Activated gamma-delta T cell treated with Interleukin-2 at 50 U/mL for 16 hours (primary cell): ENCODE results near the gene TCP10L.
"Not testable (repeated sequence)": the region's sequence is repeated elsewhere in the genome, so short reads cannot be mapped to it uniquely, and the experiment has no call there.

Experiments
- DNase-seq: peaks from one replicate; pipeline ENCODE4 v3.0.0-alpha.2; 2020

Gene TCP10L

GRCh38 chr21:32585042-32585710, at the start of gene TCP10L:
Gene TCP10L (minus strand): TSS chr21:32585523. CDS start chr21:32584304, 1,219 bp downstream.
- DNase-seq: no peak

GRCh38 chr21:32626621-32627196, 41.4 kb upstream of the TCP10L start:
- DNase-seq: no peak

- not testable (repeated sequence) for DNase-seq
Observed at GRCh38 chr21:32618218-32618617, 32.9 kb upstream of the TCP10L start.

DNA sequence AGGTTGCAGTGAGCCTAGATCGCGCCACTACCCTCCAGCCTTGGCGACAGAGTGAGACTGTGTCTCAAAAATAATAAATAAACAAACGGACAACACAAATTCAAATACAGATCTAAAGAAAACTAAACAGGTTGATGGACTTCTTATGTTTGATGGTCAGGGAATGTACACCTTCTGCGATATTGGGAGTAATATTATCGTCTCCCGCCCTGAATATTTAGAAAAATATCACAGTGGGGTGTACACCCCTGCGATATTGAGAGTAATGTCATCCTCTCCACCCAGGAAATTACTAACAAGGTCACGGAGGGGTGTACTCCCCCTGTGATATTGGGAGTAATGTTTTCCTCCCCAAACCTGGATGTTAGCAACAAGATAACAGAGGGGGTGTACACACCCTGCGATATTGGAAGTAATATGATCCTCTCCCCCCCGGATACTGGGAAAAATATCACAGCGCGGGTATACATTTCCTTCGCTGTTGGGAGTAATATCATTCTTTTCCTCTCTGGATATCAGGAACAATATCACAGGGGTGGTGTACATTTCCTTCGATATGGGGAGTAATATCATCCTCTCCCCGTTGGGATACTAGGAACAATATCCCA, 28.2 kb upstream of the TCP10L start:
- DNase-seq: no peak

DNA sequence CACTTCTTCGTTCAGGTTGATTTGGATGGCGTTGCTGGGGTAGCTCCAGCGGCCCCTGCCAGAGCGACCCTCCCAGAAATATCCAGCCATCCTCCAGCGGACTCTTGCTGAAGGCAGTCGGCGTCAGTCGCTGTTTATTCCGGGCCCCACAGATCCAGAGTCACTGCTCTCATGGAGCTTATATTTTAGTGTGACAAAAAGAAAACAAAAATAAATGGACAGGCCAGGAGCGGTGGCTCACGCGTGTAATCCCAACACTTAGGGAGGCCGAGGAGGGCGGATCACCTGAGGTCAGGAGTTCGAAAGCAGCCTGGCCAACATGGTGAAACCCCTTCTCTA, 27.6 kb upstream of the TCP10L start:
- DNase-seq: no peak

DNA sequence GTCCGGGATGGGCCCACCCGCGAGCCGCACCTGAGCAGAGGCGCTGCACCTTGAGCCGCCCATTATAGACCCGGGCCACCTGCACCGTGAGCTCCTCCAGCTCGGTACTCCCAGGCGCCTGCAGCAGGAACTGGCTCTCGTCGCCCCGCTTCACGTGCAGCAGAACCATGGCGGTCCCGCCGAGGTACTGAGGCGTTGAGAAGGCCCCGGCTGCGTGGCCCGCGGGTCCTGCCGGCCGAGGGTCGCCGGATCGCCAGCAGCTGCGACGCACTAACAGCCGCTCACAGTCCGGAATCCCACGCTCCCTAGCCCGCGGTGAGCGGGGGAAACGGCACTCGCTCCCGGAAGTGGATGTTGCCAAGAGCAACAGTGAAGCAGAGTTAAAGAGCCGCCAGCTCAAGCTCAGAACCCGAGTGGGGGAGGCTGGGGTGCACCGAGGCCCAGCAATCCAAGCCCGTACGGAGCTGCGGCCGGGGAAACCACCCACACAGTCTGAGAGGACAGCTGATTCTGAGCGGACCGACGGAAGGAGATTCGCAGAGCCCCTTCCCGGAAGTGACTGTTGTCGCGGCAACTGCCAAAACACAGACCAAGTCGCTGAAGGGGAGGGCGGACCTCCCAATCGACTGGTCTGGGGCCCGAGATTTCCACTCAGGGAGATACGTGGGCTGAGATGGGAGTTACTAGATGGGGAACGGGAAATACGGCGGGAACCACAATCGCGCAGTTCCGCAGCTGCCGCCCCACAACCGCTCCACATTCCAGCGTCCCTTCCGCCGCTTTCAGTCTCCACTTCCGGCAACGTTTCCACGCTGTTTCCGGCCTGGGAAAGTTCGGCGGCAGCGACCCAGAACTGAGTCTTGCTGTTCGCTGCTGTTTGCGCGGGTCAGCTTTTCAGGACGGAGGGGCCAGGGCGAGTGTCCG, 27.0 kb upstream of the TCP10L start, which contains the start of gene CFAP298:
Gene CFAP298 (minus strand): TSS at position 303 of the 924 bp plus-strand sequence. CDS start 134 bp downstream, at position 169.
- peak; percentile 84 for DNase-seq

DNA sequence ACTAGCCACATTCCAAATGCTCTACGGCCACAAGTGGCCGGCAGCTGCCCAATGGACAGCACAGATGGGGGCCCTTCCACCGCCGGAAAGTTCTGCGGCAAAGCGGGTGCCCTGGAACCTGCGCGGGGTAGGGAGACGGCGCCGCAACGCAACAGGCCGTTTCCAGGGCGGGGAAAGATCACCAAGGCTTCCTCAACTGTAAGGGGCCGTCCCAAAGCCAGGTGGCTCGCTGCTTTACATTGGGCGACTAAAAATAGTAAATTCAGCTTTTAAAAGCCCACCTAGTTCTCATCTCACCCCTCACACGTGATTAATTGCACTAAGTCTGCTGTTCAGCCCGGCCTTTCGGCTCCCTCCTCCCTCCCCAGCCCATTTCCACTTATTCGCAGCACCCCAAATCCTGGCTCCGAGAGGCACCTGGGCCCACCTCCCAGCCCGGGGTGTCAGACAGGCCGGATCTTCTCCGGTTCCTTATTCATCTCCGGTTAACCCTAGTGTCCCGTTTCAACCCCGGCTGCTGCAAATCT, 26.2 kb upstream of the TCP10L start:
- DNase-seq: peak; percentile 19

GRCh38 chr21:32610940-32611339, 25.6 kb upstream of the TCP10L start:
- not testable (repeated sequence) for DNase-seq

- no peak for DNase-seq
Observed at GRCh38 chr21:32608851-32609250, 23.5 kb upstream of the TCP10L start.

GRCh38 chr21:32605469-32605868, 20.1 kb upstream of the TCP10L start:
- no peak for DNase-seq

DNA sequence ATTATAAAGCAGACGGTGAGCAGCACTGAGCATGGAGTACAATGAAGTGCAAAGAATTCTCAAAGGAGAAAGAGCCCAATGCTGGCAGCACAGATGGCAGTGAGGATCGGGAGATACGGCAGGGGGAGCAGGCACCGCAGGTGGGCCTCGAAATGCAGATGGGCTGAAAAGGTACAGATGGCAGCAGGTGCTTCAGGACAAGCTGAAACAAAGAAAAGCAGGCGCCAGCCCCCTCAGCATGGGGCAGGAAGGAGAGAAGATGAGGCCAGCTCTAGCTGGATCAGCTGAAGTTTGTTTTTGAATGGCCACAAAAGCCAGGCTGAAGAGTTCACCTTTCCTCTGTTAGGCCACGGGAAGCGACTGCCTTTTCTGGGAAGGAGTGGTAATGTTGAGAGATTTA, 19.1 kb upstream of the TCP10L start:
- DNase-seq: no peak

DNA sequence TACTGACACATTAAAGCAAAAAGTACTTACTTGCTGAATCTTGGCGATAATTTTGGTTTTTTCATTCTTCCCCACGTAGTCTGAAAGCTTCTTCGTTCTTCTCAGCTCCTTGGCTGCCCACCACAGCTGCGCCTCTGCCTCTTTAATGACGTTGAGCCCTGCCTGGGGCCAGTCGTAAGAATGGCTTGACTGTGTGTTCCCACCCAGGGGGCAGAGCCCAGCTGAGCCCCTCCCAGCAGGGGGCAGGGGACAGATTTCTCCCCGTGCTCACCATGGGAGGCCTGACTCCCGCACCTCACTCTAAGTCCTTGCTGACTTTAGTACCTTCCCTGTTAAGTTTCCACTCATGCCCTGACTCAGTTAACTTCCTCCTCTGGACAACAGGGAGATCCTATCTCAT, 17.8 kb upstream of the TCP10L start:
- no peak for DNase-seq

- no peak for DNase-seq
Observed at GRCh38 chr21:32602099-32602498, 16.8 kb upstream of the TCP10L start.

DNA sequence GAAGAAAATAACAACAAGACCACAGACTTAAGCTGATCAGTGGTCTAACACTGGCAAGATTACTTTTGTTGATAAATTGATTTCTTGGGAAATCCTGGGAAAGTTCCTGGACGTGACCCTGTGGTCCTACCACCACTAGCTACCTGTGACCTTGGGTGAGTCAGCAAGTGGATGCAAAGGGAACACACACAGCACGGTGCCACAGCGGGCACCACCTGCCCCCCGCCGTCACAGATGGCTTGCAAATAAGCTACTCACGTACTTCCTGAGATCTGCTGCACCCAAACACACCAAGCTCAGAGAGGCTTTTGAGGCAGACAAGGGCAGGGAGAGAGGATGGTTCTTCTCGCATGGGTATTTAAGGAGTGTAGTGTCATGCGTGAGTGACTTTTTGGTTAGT, 14.2 kb upstream of the TCP10L start:
- no peak for DNase-seq

GRCh38 chr21:32599091-32599490, 13.8 kb upstream of the TCP10L start:
- no peak for DNase-seq

GRCh38 chr21:32597205-32597604, 11.9 kb upstream of the TCP10L start:
- no peak for DNase-seq

GRCh38 chr21:32595431-32595830, 10.1 kb upstream of the TCP10L start:
- no peak for DNase-seq

DNA sequence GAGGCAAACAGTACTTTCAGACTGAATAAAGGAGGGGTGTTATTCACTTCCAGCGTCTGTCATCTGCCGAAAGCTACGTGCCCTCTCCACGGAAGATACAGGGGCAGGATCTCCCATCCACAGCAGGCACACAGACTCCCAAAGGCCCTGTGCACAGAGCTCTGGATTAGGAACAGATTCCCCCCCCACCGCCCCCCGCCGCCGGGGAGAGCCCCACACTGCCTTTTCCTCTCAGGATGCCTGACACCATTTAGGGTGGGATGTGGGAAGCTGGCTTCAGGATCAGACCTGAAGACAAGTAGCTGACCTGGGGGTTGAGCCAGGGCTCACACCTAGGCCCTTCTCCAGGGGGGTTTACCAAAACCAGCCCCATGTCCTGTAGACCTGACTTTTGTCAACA, 8.4 kb upstream of the TCP10L start:
- no peak for DNase-seq

- no peak for DNase-seq
Observed at GRCh38 chr21:32592929-32593502, 7.7 kb upstream of the TCP10L start.

GRCh38 chr21:32590130-32590529, 4.8 kb upstream of the TCP10L start:
- DNase-seq: no peak

DNA sequence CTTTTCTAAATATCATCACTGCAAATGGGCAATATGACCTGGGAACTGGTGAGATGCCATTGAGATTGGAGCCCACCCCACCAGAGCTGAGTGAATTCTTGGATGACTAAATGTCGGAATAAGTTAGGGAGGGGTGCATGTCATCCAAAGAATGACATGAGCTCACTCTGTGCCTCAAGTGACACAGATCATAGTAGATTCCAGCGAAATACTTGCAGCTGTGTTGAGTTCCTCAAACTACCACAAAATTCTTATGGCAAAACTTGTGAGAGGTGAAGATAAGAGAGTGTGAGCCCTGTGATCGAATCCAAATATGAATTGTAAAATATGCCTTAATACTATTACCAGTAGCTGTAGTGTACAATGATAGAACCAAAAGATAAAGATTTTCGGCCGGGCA, 2.3 kb upstream of the TCP10L start:
- no peak for DNase-seq

DNA sequence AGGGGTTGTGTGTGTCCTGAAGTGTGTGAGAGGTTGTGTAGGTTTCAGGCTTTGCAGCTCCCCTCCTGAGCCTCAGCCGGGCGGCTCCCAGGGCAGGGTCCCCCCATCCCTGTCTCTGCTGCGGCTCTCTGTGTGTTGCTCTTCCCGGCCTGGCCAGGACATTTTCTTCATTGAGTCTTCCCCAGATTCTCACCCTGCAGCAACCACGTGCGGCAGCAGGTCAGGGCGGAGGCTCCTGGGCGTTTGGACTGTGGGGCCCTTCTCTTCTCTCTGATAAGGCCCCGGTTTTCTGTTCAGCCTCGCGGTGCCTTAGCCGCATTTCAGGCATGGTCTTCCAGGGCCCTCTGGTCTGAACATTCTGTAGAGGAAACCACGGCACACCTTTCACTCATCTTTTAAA, 1.8 kb upstream of the TCP10L start:
- no peak for DNase-seq

DNA sequence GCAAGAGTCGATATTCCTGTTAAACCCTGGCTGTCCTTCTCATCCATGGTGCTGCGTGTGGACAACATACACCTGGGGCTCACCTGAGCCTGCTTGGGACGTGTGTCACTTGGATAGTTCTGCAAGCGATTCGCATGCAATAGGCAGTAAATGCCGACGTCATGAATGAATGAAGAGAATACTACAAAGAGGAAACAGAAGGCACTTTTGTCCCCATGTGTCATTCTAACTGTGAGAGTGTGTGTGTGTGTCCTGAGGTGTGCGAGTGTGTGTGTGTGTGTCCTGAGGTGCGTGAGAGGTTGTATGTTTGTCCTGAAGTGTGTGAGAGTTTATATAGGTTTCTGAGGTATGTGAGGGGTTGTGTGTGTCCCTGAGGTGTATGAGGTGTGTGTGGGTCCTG, 647 bp upstream of the TCP10L start:
- no peak for DNase-seq
